GM18507 (cell line): ENCODE measurements around the gene HSPB2.

Experiments
- DNase-seq: peaks from one replicate; pipeline ENCODE4 v3.0.0; 2011; ENCODE audit warnings: low read depth; ENCODE audit not compliant: insufficient read length; ENCODE audit errors: extremely low spot score
- FAIRE-seq: peaks from 2 replicates; lab custom pipeline; 2011; peaks lifted over from hg19 to GRCh38; lab: Jason Lieb, UNC

The HSPB2 gene

DNA sequence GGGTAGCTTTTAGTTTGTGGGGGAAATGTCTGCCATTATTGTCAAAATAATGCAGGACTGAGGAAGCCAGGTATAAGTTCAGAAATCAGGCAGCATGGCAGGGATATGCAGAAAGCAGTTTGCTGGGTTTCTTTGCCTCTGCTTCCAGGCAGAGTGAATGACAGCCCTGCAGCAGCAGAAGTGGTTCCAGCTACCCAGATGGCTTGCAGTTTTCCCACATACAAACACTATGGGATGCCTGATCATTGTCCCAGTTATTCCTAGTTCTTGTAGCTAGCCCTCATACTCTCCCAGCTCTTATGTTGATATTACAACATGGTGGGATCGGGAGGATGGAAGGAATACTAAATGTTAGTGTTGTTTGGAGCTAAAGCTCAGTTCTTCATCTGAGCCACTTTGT lies 21.8 kb downstream of the HSPB2 start:
- FAIRE-seq: no peak
- no peak for DNase-seq

DNA sequence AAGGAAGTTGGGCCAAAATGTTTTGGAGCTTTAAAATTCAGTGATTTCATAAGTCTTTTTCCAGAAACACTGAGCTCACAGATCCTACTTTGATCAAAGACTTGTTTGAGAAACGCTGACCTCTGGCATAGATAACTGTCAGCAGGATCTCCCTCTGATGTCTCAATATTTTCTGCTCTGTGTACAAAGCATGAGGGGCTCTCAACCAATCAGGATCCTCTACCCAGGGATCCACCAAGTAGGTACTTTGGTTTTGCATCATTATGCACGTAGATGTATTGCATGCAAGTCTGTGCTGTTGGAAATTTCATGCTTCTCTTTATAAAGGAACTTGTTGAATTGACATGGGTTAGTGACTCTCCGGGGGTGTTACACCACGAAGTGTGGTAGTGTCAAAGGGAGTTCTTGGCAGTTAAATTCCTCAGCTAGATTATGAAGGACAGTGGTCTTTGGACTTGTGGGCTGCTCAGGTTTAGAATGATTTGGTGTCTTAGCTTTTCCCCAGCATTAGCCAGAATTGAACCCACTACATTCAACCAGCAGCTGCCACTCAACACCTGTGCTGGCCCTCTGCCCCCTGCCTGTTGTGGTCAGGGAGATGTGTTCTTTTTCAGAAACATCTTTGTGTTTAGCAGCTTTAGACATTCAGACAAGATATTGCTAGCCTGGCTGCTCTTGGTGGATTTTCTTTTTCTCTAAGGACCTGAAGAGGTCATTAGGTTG lies 22.9 kb downstream of the HSPB2 start:
- FAIRE-seq (no peak), DNase-seq (no peak)

- DNase-seq: no peak
- FAIRE-seq: no peak
These were observed 23.6 kb downstream of the HSPB2 start for GRCh38 chr11:111936040-111936540.

- DNase-seq: no peak
These were observed 24.9 kb downstream of the HSPB2 start for GRCh38 chr11:111937461-111937769.

GRCh38 chr11:111937844-111938243 lies 25.3 kb downstream of the HSPB2 start:
- no peak for DNase-seq
- FAIRE-seq: no peak

More at GRCh38 chr11:111937461-111937769, 24.9 kb downstream of the HSPB2 start:
- no peak for FAIRE-seq

GRCh38 chr11:111938687-111939160 lies 26.2 kb downstream of the HSPB2 start:
- DNase-seq: no peak
- FAIRE-seq: peak; percentile 69

GRCh38 chr11:111939836-111940604 lies 27.5 kb downstream of the HSPB2 start:
- no peak for DNase-seq
- no peak for FAIRE-seq

GRCh38 chr11:111941963-111942362 lies 29.4 kb downstream of the HSPB2 start:
- DNase-seq (no peak), FAIRE-seq (no peak)

DNA sequence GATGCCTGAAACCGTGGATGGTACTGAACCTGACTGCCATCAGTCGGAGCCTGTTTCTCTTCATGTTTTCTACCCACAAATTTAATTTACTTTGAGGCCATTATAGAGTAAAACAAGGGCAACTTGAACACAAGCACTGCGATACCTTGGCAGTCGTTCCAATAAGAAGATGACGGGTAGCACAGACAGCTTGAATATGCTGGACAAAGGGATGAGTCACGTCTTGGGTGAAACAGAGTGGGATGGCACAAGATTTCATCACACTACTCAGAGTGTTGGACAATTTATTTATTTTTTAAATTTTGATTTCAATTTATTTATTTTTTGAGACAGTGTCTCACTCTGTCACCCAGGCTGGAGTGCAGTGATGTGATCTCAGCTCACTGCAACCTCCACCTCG lies 30.3 kb downstream of the HSPB2 start:
- DNase-seq (no peak), FAIRE-seq (no peak)

- DNase-seq: no peak
These were observed 31.6 kb downstream of the HSPB2 start for GRCh38 chr11:111944139-111944538.

GRCh38 chr11:111944651-111945051 lies 32.1 kb downstream of the HSPB2 start:
- no peak for FAIRE-seq
- DNase-seq: no peak

More at GRCh38 chr11:111944139-111944538, 31.6 kb downstream of the HSPB2 start:
- no peak for FAIRE-seq

DNA sequence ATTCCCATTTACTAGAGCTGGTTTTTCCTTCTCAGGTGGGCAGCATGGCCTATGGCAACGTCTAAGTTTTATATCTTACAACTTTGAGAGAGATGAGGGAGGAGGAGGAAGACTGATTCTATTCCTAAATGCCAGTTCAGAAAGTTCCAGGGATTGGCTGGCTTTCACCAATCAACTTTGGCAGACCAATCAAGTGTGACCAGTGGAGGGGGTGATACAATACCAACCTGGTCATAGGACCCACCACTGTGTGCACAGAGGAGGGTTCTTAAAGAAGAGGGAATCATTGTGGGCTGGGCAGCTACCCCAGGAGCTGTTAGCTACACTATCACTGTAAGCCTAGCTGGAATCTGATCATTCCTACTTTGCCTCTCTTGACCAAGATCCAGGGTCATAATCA lies 32.7 kb downstream of the HSPB2 start:
- FAIRE-seq (no peak), DNase-seq (no peak)

DNA sequence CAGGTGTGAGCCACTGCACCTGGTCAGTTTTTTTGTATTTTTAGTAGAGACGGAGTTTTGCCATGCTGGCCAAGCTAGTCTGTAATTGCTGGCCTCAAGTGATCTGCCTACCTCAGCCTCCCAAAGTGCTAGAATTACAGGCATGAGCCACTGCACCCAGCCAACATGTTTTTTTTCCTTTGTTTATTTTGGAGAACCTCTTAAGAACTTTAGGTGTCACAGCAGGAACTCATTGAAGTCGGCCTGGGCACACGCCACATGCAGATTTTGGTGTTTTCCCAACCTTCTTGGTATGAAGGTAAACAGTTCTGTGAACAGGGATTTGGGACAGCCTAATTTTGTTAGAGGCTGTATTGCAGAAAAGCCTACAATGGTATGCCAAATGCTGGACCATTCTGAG lies 34.0 kb downstream of the HSPB2 start:
- DNase-seq: no peak

DNA sequence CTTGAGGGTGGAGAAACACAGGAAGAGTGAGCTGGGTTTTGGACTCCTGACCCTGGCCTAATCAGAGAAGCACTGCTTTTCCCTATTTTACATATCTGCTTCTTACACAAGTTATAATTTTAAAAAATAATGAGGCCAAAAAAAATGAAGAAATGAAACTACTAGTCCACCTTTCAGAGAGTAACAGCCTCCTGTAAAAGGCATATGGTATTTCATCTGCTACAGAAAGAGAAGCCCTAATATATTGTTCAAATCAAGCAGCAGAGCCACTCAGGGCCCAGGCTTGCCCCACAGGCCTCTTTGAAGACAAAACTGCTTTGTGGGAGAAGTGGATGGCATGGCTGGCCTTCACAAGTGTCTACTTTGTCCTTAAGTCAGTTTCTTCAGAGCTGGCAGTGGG lies 34.6 kb downstream of the HSPB2 start:
- no peak for DNase-seq
- no peak for FAIRE-seq

More for the DNA sequence above, 34.0 kb downstream of the HSPB2 start:
- no peak for FAIRE-seq

DNA sequence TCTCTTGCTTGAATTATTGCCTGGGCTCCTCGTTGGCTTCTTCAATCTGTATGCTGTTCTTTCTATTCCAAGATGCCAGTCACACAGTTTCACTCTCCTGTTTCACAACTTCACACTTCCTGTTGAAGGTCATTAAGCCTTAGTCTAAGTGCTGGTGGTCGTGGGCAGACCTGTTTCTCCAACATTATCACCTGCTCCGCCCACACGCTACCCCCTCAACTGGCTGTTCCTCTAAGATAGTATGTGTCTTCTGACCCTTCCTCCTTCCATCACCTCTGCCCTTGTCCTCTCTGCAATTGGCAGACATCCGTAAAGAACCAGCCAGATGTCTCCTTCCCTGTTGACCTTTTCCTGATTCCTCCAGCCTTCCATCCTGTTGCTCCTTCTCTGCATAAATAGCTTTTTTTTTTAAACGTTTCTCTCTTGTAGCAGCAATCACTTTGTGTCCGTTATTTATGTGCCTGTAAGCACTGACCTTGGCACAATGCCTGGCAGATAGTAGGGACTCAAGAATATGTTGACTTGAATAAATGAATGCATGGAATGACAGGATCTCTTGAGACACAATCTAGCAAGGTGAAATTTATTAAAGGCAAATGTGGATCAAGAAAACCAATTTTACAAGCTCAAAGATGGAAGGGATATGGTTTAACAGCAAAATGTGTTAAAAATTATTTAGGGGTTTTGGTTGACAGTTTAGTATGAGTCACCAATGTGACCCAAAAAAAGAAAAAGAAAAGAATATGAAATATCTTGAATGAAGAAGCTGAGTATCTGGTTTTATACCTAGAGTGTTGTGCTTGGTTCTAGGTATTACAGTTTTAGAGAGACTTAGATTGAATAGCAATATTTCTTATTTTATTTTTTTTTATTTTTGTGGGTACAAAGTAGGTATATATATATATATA lies 37.2 kb downstream of the HSPB2 start:
- DNase-seq: no peak
- FAIRE-seq: no peak

DNA sequence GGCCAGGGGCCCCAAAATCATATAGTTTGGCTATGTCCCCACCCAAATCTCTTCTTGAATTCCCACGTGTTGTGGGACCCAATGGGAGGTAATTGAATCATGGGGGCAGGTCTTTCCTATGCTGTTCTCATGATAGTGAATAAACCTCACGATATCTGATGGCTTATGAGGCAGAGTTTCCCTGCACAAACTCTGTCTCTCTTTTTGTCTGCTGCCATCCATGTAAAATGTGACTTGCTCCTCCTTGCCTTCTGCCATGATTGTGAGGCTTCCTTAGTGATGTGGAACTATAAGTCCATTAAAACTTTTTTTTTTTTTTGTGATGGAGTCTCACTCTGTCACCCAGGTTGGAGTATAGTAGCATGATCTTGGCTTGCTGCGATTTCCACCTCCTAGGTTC lies 39.0 kb downstream of the HSPB2 start:
- DNase-seq (no peak), FAIRE-seq (no peak)

- FAIRE-seq (no peak), DNase-seq (no peak)
These were observed 41.6 kb downstream of the HSPB2 start for GRCh38 chr11:111954154-111954553.

- no peak for DNase-seq
- FAIRE-seq: no peak
These were observed 45.3 kb downstream of the HSPB2 start for GRCh38 chr11:111957663-111958444.

- no peak for DNase-seq
- no peak for FAIRE-seq
These were observed 48.4 kb downstream of the HSPB2 start for GRCh38 chr11:111960916-111961315.
